NB4 (cell line): Measurements from ENCODE around the gene ACY1.

Source experiments
- CTCF ChIP-seq: IDR thresholded peaks from one replicate; pipeline ENCODE4 v1.5.1; 2012; ENCODE audit warnings: low read depth, low read length
- MAX ChIP-seq: IDR thresholded peaks from 2 replicates; pipeline ENCODE4 v1.6.1; 2011; ENCODE audit warnings: low read depth, low read length
- MYC ChIP-seq: IDR thresholded peaks from 2 replicates; pipeline ENCODE4 v1.6.1; 2011; ENCODE audit warnings: low read depth, low read length
- POLR2A ChIP-seq: IDR thresholded peaks from 2 replicates; pipeline ENCODE4 v1.6.1; 2011; ENCODE audit warnings: mild to moderate bottlenecking; ENCODE audit not compliant: insufficient read length; ENCODE audit errors: extremely low read depth

GRCh38 chr3:51994530-51994929, 11.2 kb downstream of the ACY1 start:
- no peak for TF ChIP-seq MAX
- no peak for TF ChIP-seq CTCF
- TF ChIP-seq POLR2A: no peak
- TF ChIP-seq MYC: no peak
